ELF-1 (cell line): ENCODE measurements around the gene GLT1D1.

Experiments used
- DNase-seq: peaks from one replicate; pipeline ENCODE4 v3.0.0-alpha.2; 2016; ENCODE audit warnings: low read depth, low spot score

GLT1D1 gene

GRCh38 chr12:128961957-128962356 is 108.7 kb downstream of the GLT1D1 start:
- DNase-seq: no peak

- DNase-seq: no peak
Observed at GRCh38 chr12:128966203-128966810, 113.0 kb downstream of the GLT1D1 start.

GRCh38 chr12:128968668-128969067 is 115.4 kb downstream of the GLT1D1 start:
- no peak for DNase-seq

DNA sequence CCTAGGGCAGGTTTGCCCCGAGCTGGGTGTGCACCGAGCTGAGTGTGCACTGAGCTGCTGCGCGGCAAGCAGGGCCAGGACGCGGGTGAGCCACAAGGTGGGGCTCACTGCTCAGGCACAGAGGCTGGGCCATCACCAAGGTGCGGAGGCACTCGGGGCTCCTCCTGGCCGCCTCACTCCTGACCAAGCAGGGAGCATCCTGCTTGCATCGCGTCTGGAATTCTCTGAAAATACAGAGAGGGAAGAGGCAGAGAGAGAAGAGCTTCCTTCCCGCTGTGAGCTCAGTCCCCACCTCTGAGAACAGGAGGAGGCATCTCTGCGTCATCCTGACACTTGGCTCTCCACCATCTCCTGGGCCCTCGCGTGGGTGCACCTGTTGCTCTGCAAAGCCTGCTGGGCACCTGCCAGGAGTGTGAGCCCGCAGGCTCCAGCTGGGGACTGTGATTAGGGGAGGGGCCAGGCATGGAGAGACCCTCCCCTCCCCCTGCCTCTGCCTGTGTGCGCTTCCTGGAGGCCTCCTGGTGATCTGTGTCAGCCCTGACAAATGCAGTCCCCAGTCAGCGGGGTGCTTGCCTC is 116.3 kb downstream of the GLT1D1 start:
- peak; percentile 82 for DNase-seq

GRCh38 chr12:128970110-128970509 is 116.8 kb downstream of the GLT1D1 start:
- DNase-seq: no peak

DNA sequence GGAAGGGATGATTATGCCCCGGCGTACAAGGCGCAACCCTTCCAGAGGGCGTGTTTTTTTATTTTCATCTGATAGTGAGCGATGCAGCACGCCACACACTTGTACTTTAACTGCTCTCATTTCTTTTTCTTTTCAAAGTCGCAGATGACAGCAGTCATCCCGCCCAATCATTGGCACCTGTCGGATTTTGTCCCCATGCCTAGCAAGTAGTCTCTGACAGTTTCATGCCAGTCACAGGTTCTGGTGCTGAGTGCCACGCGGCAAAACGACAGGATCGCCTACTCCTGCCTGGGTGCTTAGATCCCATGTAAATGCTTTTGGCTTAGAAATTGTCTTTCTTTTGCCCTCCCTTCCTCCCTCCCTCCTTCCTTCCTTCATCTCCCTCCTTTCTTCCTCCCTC is 117.7 kb downstream of the GLT1D1 start:
- DNase-seq: no peak

GRCh38 chr12:128971802-128972201 is 118.5 kb downstream of the GLT1D1 start:
- DNase-seq: no peak

- DNase-seq: no peak
Observed at GRCh38 chr12:128973883-128974681, 120.8 kb downstream of the GLT1D1 start.

DNA sequence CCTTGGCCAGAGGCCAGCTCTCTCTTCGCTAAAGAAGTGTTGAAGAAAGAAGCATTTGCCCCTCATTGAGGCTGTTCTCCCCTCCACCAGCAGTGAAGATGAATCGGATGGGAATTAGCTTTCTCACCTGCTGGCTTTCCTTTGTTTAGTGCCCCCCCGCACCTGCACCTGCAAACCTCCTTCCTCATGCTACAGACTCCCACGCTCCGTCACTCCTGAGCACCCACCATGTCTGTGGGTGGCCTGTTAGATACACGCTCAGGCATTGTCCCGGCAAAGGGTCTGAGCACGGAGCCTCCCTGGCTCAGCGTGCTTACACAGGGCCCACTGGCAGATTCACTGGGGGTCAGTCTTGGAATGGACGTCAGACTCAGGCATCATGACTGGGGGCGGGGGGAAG is 121.6 kb downstream of the GLT1D1 start:
- DNase-seq: no peak

GRCh38 chr12:128976120-128976738 is 123.0 kb downstream of the GLT1D1 start:
- DNase-seq: peak; percentile 77

DNA sequence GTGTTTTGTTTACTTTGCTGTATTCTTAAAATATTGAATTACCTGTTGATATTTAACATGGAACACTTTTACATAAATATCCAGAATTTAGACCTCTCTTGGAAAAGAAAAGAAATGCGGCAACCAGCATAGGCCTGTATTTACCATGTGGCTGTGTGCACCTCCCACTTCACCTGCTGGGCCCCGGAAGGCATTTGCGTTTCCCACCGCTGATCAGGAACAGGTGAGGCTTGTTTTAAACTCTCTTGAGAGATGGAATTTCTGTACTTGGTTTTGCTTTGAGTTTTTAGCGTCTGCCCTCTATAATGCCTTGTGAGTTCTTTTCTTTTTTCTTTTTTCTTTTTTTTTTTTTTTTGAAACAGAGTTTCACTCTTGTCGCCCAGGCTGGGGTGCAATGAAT is 124.2 kb downstream of the GLT1D1 start:
- DNase-seq: no peak

DNA sequence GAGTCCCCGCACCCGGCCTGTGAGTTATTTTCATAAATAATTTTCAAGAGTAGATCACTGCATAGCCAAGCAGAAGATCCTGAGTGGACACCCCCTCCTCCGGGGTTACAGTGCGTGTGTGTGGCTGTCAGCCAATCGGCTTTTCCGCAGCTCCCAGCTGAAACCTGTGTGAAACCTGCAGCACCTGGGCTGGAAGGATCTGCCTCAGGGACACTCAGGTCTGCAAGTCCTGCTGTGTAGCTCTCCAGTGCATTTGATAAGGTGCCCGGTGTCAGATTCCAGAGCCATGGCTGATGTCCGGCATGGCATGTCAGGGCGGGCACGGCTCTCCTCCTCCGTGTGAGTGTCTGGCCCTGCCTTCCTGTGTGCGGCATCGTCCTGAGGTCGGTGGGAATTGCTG is 124.8 kb downstream of the GLT1D1 start:
- no peak for DNase-seq

DNA sequence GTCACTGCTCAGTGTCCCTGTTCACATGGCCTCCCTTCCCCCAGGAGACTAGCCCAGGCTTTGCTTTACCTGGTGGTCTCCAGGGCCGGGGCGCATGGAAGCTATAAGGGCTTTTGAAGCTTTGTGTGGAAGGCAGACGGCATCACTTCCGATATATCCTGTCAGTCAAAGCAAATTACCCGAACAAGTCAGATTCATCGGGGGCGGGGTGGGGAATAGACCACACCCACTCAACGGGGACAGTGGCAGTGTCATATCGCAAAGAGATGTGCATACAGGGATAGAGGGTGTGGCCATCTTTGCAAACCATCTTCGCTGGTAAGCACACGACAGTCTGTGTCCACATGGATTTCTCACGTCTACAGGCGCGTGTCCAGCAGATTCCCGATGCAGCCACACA is 127.3 kb downstream of the GLT1D1 start:
- DNase-seq: no peak

- DNase-seq: peak; percentile 43
Observed at GRCh38 chr12:128981971-128982533, 128.8 kb downstream of the GLT1D1 start.

GRCh38 chr12:128982933-128983332 is 129.7 kb downstream of the GLT1D1 start:
- DNase-seq: no peak

DNA sequence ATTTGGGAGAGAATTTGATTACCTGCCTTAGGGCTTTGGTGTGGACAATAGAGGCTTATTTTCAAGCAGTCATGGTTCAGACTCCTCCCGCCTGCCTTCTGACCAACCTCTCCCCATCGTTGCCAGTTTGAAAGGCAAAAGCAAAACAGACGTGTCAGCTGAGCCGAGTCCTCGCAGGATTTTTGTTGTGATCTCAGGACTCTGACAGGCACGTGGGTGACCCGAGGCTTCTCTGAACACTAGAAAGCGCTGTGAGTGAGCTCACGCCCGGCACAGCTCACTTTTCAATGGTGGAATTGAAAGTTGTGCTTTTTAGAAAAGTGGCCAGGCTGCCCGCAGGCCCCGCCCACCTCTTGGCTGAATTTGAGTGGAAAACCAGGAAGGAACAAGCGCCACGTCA is 130.1 kb downstream of the GLT1D1 start:
- DNase-seq: peak; percentile 76

- no peak for DNase-seq
Observed at GRCh38 chr12:128986957-128987356, 133.7 kb downstream of the GLT1D1 start.

DNA sequence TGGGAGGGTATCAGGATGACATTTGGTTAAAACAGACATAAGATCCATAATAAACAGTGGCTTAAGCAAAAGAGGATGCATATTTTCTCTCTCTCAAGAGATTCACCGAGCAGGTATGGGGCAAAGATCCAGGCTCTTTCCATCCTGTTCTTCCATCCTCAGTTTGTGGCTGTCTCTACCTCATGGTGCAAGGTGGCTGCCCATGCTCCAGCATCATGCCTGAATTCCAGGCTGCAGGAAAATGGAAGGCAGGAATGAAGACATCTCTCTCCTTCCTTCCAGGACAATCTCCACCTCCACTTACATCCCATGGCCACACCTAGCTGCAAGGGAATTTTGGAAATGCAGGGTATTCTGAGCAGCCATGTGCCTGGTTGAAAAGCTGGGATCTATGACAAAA is 136.0 kb downstream of the GLT1D1 start:
- no peak for DNase-seq

DNA sequence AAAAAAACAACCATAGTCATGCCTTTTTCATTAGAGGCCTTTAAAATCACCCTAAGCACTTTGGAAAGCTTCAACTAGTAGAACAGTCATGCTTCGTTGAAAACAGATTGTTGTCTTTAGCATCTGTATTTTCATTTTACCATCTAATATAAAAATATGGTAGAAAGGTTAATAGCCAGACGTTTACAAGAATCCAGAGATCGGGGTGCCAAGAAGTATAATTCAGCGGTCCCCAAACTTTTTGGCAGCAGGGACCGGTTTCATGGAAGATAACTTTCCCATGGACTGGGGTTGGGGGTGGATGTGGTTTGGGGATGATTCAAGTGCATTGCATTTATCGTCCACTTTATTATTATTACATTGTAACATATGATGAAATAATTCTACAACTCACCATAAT is 138.4 kb downstream of the GLT1D1 start:
- DNase-seq: no peak

DNA sequence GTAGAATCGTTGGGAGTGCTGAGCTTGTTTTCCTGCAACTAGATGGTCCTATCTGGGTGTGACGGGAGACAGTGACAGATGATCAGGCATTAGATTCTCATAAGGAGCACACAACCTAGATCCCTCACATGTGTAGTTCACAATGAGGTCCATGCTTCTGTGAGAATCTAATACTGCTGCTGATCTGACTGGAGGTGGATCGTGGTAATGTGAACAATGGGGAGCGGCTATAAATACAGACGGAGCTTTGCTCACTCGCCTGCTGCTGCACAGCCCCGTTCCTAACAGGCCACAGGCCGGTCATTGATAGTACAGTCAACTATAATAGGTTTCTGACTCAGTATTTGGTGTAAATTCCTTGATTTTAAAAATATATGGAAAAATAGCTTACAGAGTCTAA is 138.8 kb downstream of the GLT1D1 start:
- no peak for DNase-seq

DNA sequence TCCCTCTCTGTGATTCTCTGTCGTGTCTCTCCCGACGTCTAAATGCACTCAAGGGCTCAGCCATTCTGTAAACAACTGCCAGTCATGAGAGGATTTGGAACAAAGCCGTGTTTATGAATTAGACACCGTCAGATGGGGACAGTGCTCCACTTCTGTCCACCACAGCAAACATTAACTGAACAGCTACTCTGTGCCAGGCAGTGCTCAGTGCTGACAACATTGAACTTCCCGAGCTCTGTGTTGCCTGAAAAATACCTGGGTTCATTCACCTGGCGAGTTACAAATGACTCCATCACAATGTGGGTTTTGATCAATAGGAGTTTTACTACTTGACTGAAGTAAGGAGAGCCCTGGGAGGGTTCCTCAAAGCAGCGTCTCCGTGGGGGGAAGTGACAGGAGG is 139.3 kb downstream of the GLT1D1 start:
- no peak for DNase-seq

DNA sequence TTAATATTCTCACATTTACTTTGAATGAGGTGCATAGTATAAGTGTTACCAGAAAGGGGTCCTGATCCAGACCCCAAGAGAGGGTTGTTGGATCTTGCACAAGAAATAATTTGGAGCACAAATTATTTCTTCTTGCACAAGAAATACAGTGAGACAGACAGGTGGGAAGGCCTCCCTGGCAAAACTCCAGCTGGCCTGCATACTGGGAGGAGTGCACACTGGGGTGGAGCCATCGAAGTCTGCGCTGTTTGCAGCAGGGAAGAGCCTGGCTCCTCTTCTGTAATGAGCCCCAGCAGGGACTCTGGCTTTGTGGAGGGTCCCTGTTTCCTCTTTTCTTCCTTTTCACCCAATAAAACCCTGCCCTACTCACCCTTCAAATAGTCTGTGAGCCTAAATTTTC is 141.6 kb downstream of the GLT1D1 start:
- DNase-seq: no peak
